ENCODE data around the gene LRRC4C. TPM values are rescaled to one million over a fixed set of nuclear protein-coding genes. Genes with fewer than 3 reads are reported as not detected.

The LRRC4C gene
- total and polyA plus RNA-seq, 2 experiments from 2014 or later = not detected

GRCh38 chr11:40252236-40252635, 1207.2 kb downstream of the LRRC4C start:
- H3K79me2 ChIP-seq (ENCODE audit: insufficient read depth) = no peaks in the 10 kb centered on the region
- H2AFZ ChIP-seq = no peak overlapping the region
- no peaks in the 10 kb centered on the region for H3F3A ChIP-seq (ENCODE audit: insufficient read depth)
- H3K27ac ChIP-seq = no peak overlapping the region
- no peak for TF ChIP-seq EZH2 (IDR thresholded peaks at IDR 0.05; ENCODE audit: insufficient read depth, poor library complexity, severe bottlenecking)
- no peak for TF ChIP-seq EZH2phosphoT487 (IDR thresholded peaks at IDR 0.05; ENCODE audit: insufficient read depth, low read depth)
- H3K4me2 ChIP-seq (ENCODE audit: unreplicated experiment) = no peak overlapping the region
- H3K36me3 ChIP-seq (ENCODE audit: low read depth) = no peaks in the 10 kb centered on the region
- H3K9me3 ChIP-seq (ENCODE audit: low read depth) = no peaks in the 10 kb centered on the region
- no peak for DNase-seq
- H3K4me3 ChIP-seq = no peak overlapping the region
- H3K9me2 ChIP-seq (ENCODE audit: insufficient read depth) = no peaks in the 10 kb centered on the region
- no peaks in the 10 kb centered on the region for H3K27me3 ChIP-seq (replicated peaks; ENCODE audit: insufficient read depth)
- WGBS, 2 experiments (ENCODE audit: low coverage in 1 of 2, low lambda C conversion rate in 2 of 2, missing lambda C conversion rate in 2 of 2) = 3 to 5% methylated on average over 4 of the region's 4 CpGs
- in situ Hi-C loops (cut with MboI) = no loop called here
- no peaks in the 10 kb centered on the region for H4K20me1 ChIP-seq (ENCODE audit: insufficient read depth)
- no peak overlapping the region for H3K9ac ChIP-seq
- no peaks in the 10 kb centered on the region for H3K4me1 ChIP-seq (ENCODE audit: insufficient read depth)

GRCh38 chr11:40246983-40247382, 1212.5 kb downstream of the LRRC4C start:
- no peak overlapping the region for H3K9ac ChIP-seq
- no peaks in the 10 kb centered on the region for H3K36me3 ChIP-seq (ENCODE audit: low read depth)
- H3K4me1 ChIP-seq (ENCODE audit: insufficient read depth) = no peaks in the 10 kb centered on the region
- no peak overlapping the region for H2AFZ ChIP-seq
- no peaks in the 10 kb centered on the region for H4K20me1 ChIP-seq (ENCODE audit: insufficient read depth)
- no peaks in the 10 kb centered on the region for H3K79me2 ChIP-seq (ENCODE audit: insufficient read depth)
- no peak overlapping the region for H3K4me2 ChIP-seq (ENCODE audit: unreplicated experiment)
- H3K9me2 ChIP-seq (ENCODE audit: insufficient read depth) = no peaks in the 10 kb centered on the region
- no peaks in the 10 kb centered on the region for H3K9me3 ChIP-seq (ENCODE audit: low read depth)
- DNase-seq = no peak
- no peaks in the 10 kb centered on the region for H3K27me3 ChIP-seq (replicated peaks; ENCODE audit: insufficient read depth)
- no peak overlapping the region for H3K4me3 ChIP-seq
- 13 to 17% methylated on average over 2 of the region's 2 CpGs for WGBS, 2 experiments (ENCODE audit: low coverage in 1 of 2, low lambda C conversion rate in 2 of 2, missing lambda C conversion rate in 2 of 2)
- no peaks in the 10 kb centered on the region for H3F3A ChIP-seq (ENCODE audit: insufficient read depth)
- in situ Hi-C loops (cut with MboI) = no loop called here
- H3K27ac ChIP-seq = no peak overlapping the region
- TF ChIP-seq EZH2phosphoT487 (IDR thresholded peaks at IDR 0.05; ENCODE audit: insufficient read depth, low read depth) (no peak), EZH2 (IDR thresholded peaks at IDR 0.05; ENCODE audit: insufficient read depth, poor library complexity, severe bottlenecking) (no peak)

- H3K4me2 ChIP-seq (ENCODE audit: unreplicated experiment) = no peak overlapping the region
These were observed 1217.9 kb downstream of the LRRC4C start for GRCh38 chr11:40241524-40242051.

GRCh38 chr11:40240284-40240683, 1219.2 kb downstream of the LRRC4C start:
- Histone ChIP-seq H3F3A (ENCODE audit: insufficient read depth) (no peaks in the 10 kb centered on the region), H3K4me1 (ENCODE audit: insufficient read depth) (no peaks in the 10 kb centered on the region), H3K4me3 (no peak overlapping the region), H3K27me3 (replicated peaks; ENCODE audit: insufficient read depth) (no peaks in the 10 kb centered on the region), H3K9me3 (ENCODE audit: low read depth) (no peaks in the 10 kb centered on the region), H3K27ac (no peak overlapping the region), H4K20me1 (ENCODE audit: insufficient read depth) (no peaks in the 10 kb centered on the region), H3K79me2 (ENCODE audit: insufficient read depth) (no peaks in the 10 kb centered on the region), H3K9me2 (ENCODE audit: insufficient read depth) (no peaks in the 10 kb centered on the region), H3K9ac (no peak overlapping the region), H3K4me2 (ENCODE audit: unreplicated experiment) (no peak overlapping the region), H3K36me3 (ENCODE audit: low read depth) (no peaks in the 10 kb centered on the region), H2AFZ (no peak overlapping the region)
- WGBS, 2 experiments (ENCODE audit: low coverage in 1 of 2, low lambda C conversion rate in 2 of 2, missing lambda C conversion rate in 2 of 2) = 52 to 54% methylated on average over 2 of the region's 2 CpGs
- in situ Hi-C loops (cut with MboI) = no loop called here
- TF ChIP-seq EZH2 (IDR thresholded peaks at IDR 0.05; ENCODE audit: insufficient read depth, poor library complexity, severe bottlenecking) (no peak), EZH2phosphoT487 (IDR thresholded peaks at IDR 0.05; ENCODE audit: insufficient read depth, low read depth) (no peak)
- DNase-seq = no peak

More at GRCh38 chr11:40241524-40242051, 1217.9 kb downstream of the LRRC4C start:
- H3K27ac ChIP-seq = no peak overlapping the region
- no peak overlapping the region for H2AFZ ChIP-seq
- in situ Hi-C loops (cut with MboI) = no loop called here
- H3K4me1 ChIP-seq (ENCODE audit: insufficient read depth) = no peaks in the 10 kb centered on the region
- H3F3A ChIP-seq (ENCODE audit: insufficient read depth) = no peaks in the 10 kb centered on the region
- H3K9me3 ChIP-seq (ENCODE audit: low read depth) = no peaks in the 10 kb centered on the region
- H4K20me1 ChIP-seq (ENCODE audit: insufficient read depth) = no peaks in the 10 kb centered on the region
- DNase-seq = no peak
- no peaks in the 10 kb centered on the region for H3K9me2 ChIP-seq (ENCODE audit: insufficient read depth)
- H3K79me2 ChIP-seq (ENCODE audit: insufficient read depth) = no peaks in the 10 kb centered on the region
- no peak overlapping the region for H3K9ac ChIP-seq
- no peak overlapping the region for H3K4me3 ChIP-seq
- H3K27me3 ChIP-seq (replicated peaks; ENCODE audit: insufficient read depth) = no peaks in the 10 kb centered on the region
- H3K36me3 ChIP-seq (ENCODE audit: low read depth) = no peaks in the 10 kb centered on the region
- TF ChIP-seq EZH2 (IDR thresholded peaks at IDR 0.05; ENCODE audit: insufficient read depth, poor library complexity, severe bottlenecking) (no peak), EZH2phosphoT487 (IDR thresholded peaks at IDR 0.05; ENCODE audit: insufficient read depth, low read depth) (no peak)

GRCh38 chr11:40236526-40236925, 1222.9 kb downstream of the LRRC4C start:
- no peak for DNase-seq
- Histone ChIP-seq H3K4me1 (ENCODE audit: insufficient read depth) (no peaks in the 10 kb centered on the region), H3K27me3 (replicated peaks; ENCODE audit: insufficient read depth) (no peaks in the 10 kb centered on the region), H4K20me1 (ENCODE audit: insufficient read depth) (no peaks in the 10 kb centered on the region), H3K9me3 (ENCODE audit: low read depth) (no peaks in the 10 kb centered on the region), H2AFZ (no peak overlapping the region), H3K4me2 (ENCODE audit: unreplicated experiment) (no peak overlapping the region), H3K79me2 (ENCODE audit: insufficient read depth) (no peaks in the 10 kb centered on the region), H3F3A (ENCODE audit: insufficient read depth) (no peaks in the 10 kb centered on the region), H3K4me3 (no peak overlapping the region), H3K9me2 (ENCODE audit: insufficient read depth) (no peaks in the 10 kb centered on the region), H3K9ac (no peak overlapping the region), H3K27ac (no peak overlapping the region), H3K36me3 (ENCODE audit: low read depth) (no peaks in the 10 kb centered on the region)
- 7 to 8% methylated on average over 3 of the region's 3 CpGs for WGBS, 2 experiments (ENCODE audit: low coverage in 1 of 2, low lambda C conversion rate in 2 of 2, missing lambda C conversion rate in 2 of 2)
- TF ChIP-seq EZH2phosphoT487 (IDR thresholded peaks at IDR 0.05; ENCODE audit: insufficient read depth, low read depth) (no peak), EZH2 (IDR thresholded peaks at IDR 0.05; ENCODE audit: insufficient read depth, poor library complexity, severe bottlenecking) (no peak)
- in situ Hi-C loops (cut with MboI) = no loop called here
